K562 (cell line): ENCODE data around the gene HTRA3. TPM values are rescaled to one million over a fixed set of nuclear protein-coding genes. Genes with fewer than 3 reads are reported as not detected.

ENCODE experiments used
- ATAC-seq: fragments of 200-7000 bp; cut with Tn5 transposase; 3 replicates; pipeline ENCODE4 v1.9.1; 2020; ENCODE audit warnings: moderate library complexity
- BruUV-seq: library from RNA; stranded (reverse); fragments of 400-500 nt; replicated peaks from 2 replicates; lab custom pipeline; 2021; lab: Mats Ljungman, UMichigan
- CTCF ChIA-PET: fragments of 300-600 bp; formaldehyde crosslinking; extraction: SDS; loops from one replicate; lab custom pipeline; 2021; ENCODE audit warnings: low intra/inter-chr PET ratio; lab: Yijun Ruan, JAX
- POLR2A ChIA-PET: fragments of 300-600, 350-650 bp; sonication (Branson Sonifier 250); formaldehyde crosslinking; extraction: SDS; loops from one replicate; lab custom pipeline; 2021; ENCODE audit warnings: antibody characterized with exemption, inconsistent platforms; lab: Yijun Ruan, JAX
- DNase-seq, 4 experiments: peaks; one replicate each; pipeline versions ENCODE4 v3.0.0 to v3.0.0-alpha.2; 2011 to 2018; ENCODE audit warnings: low spot score in 3 of 4, mixed read lengths in 3 of 4; ENCODE audit errors: extremely low read depth in 1 of 4
- FAIRE-seq: peaks from 2 replicates; lab custom pipeline; 2011; peaks lifted over from hg19 to GRCh38; lab: Jason Lieb, UNC
- H2AFZ ChIP-seq: 2 replicates; pipeline ENCODE4 v1.6.0; 2011; ENCODE audit warnings: low read depth, low read length, control low read depth, inconsistent platforms
- H3K27ac ChIP-seq: fragments of 200-600 bp; 3 replicates; pipeline ENCODE4 v1.8.0; 2011; ENCODE audit warnings: low read depth, mild to moderate bottlenecking, control low read depth, inconsistent platforms, low read length, moderate library complexity, mixed read lengths; ENCODE audit errors: extremely low read depth
- H3K27me3 ChIP-seq, 2 experiments: fragments of 300-600 bp in 1 of 2; 2 replicates in 1 of 2; 3 replicates in 1 of 2; pipeline versions ENCODE4 v1.6.0 to v1.8.0; 2011; ENCODE audit warnings: inconsistent platforms in 2 of 2, low read length in 2 of 2, mild to moderate bottlenecking in 1 of 2, mixed read lengths in 1 of 2, moderate library complexity in 1 of 2; ENCODE audit not compliant: control insufficient read depth in 2 of 2, insufficient read depth in 2 of 2
- H3K36me3 ChIP-seq: fragments of 300-600 bp; 3 replicates; pipeline ENCODE4 v1.8.0; 2011; ENCODE audit warnings: mild to moderate bottlenecking, low read length, inconsistent platforms; ENCODE audit not compliant: control insufficient read depth, insufficient read depth
- H3K4me1 ChIP-seq, 2 experiments: fragments of 200-600 bp in 1 of 2; replicated peaks in 1 of 2; 2 replicates in 1 of 2; 3 replicates in 1 of 2; pipeline versions ENCODE4 v1.5.1 to v1.8.0; 2011; ENCODE audit warnings: inconsistent platforms in 2 of 2, low read length in 2 of 2, mild to moderate bottlenecking in 1 of 2, mixed read lengths in 1 of 2, moderate library complexity in 1 of 2; ENCODE audit not compliant: control insufficient read depth in 2 of 2, insufficient read depth in 2 of 2
- H3K4me2 ChIP-seq: 2 replicates; pipeline ENCODE4 v1.6.1; 2011; ENCODE audit warnings: low read length, control low read depth, inconsistent platforms, mixed read lengths; ENCODE audit not compliant: insufficient read depth
- H3K4me3 ChIP-seq: fragments of 200-600 bp; sonication (generic), shearing (Covaris generic); 2 replicates; pipeline ENCODE4 v1.5.1; 2016; ENCODE audit warnings: control low read depth, inconsistent platforms
- H3K79me2 ChIP-seq: fragments of 200-600 bp; 3 replicates; pipeline ENCODE4 v1.8.0; 2011; ENCODE audit warnings: low read length, inconsistent platforms; ENCODE audit not compliant: control insufficient read depth, insufficient read depth
- H3K9ac ChIP-seq, 2 experiments: 2 replicates each; pipeline versions ENCODE4 v1.6.0 to v1.6.1; 2011; ENCODE audit warnings: low read depth in 2 of 2, low read length in 2 of 2, control low read depth in 1 of 2, inconsistent platforms in 1 of 2, mild to moderate bottlenecking in 1 of 2, mixed read lengths in 1 of 2; ENCODE audit not compliant: insufficient read depth in 1 of 2
- H3K9me1 ChIP-seq: one replicate; pipeline ENCODE4 v1.6.0; 2011; ENCODE audit warnings: inconsistent platforms, mild to moderate bottlenecking, low read length, moderate library complexity; ENCODE audit not compliant: control insufficient read depth, insufficient read depth
- H3K9me3 ChIP-seq: replicated peaks from 2 replicates; pipeline ENCODE4 v1.5.1; 2011; ENCODE audit warnings: low read depth, low read length, inconsistent platforms; ENCODE audit not compliant: control insufficient read depth, insufficient read depth
- H4K20me1 ChIP-seq: replicated peaks from 2 replicates; pipeline ENCODE4 v1.6.1; 2011; ENCODE audit warnings: low read length, inconsistent platforms, mixed read lengths; ENCODE audit not compliant: control insufficient read depth, insufficient read depth
- ADNP ChIP-seq: fragments of 200-800 bp; sonication (Bioruptor generic); IDR thresholded peaks from 2 replicates; pipeline ENCODE4 v1.6.1; 2016; ENCODE audit warnings: missing genetic modification characterization, missing compliant biosample characterization
- BMI1 ChIP-seq: fragments of 150-350 bp; IDR thresholded peaks from 2 replicates; pipeline ENCODE4 v1.6.1; 2014; ENCODE audit warnings: low read length
- CTCF ChIP-seq, 3 experiments: IDR thresholded peaks in 2 of 3; conservative IDR thresholded peaks in 1 of 3; 2 replicates each; pipeline ENCODE4 v1.5.1; 2011 to 2012; ENCODE audit warnings: low read length in 3 of 3, mild to moderate bottlenecking in 3 of 3, control low read depth in 2 of 3, improper control_type of control experiment in 1 of 3, inconsistent platforms in 1 of 3, low read depth in 1 of 3, mixed read lengths in 1 of 3, moderate library complexity in 1 of 3; ENCODE audit not compliant: insufficient read depth in 2 of 3
- DNMT1 ChIP-seq: fragments of 450-650 bp; IDR thresholded peaks from 2 replicates; pipeline ENCODE4 v1.6.1; 2016; ENCODE audit warnings: antibody characterized with exemption, mild to moderate bottlenecking
- HDAC3 ChIP-seq: fragments of 450-650 bp; IDR thresholded peaks from 2 replicates; pipeline ENCODE4 v1.6.1; 2018; ENCODE audit warnings: borderline replicate concordance, mild to moderate bottlenecking, moderate library complexity; ENCODE audit not compliant: partially characterized antibody
- HSF4 ChIP-seq: fragments of 250-450 bp; sonication (Bioruptor Pico); IDR thresholded peaks from 2 replicates; pipeline ENCODE4 v2.1.2; 2022; ENCODE audit warnings: mild to moderate bottlenecking, moderate library complexity, borderline replicate concordance
- MYNN ChIP-seq, 2 experiments: sonication (generic); formaldehyde crosslinking in 1 of 2; IDR thresholded peaks; 2 replicates each; pipeline versions ENCODE4 v1.5.0 to v1.6.1; 2016 to 2020; ENCODE audit warnings: antibody characterized with exemption in 1 of 2, missing genetic modification reagents in 1 of 2
- NR1H2 ChIP-seq: sonication (generic); formaldehyde crosslinking; IDR thresholded peaks from 2 replicates; pipeline ENCODE4 v1.4.0; 2020; ENCODE audit warnings: mild to moderate bottlenecking, missing genetic modification reagents
- PTBP1 ChIP-seq: fragments of 200-400 bp; formaldehyde crosslinking; IDR thresholded peaks from 2 replicates; pipeline ENCODE4 v1.6.1; 2017; ENCODE audit warnings: low read depth, low read length
- RFX7 ChIP-seq: fragments of 250-450 bp; sonication (Bioruptor Pico); IDR thresholded peaks from 2 replicates; pipeline ENCODE4 v1.5.1; 2021; ENCODE audit warnings: mild to moderate bottlenecking
- U2AF1 ChIP-seq: fragments of 200-400 bp; formaldehyde crosslinking; optimal IDR thresholded peaks from 2 replicates; pipeline ENCODE3; 2017; ENCODE audit warnings: mild to moderate bottlenecking, low read depth, low read length, moderate library complexity
- XRCC4 ChIP-seq: IDR thresholded peaks from one replicate; pipeline ENCODE4 v1.6.1; 2011; ENCODE audit not compliant: insufficient read depth, insufficient read length; ENCODE audit errors: extremely low read depth
- ZNF507 ChIP-seq: conservative IDR thresholded peaks from 2 replicates; pipeline ENCODE4 v1.6.1; 2017; ENCODE audit warnings: missing genetic modification characterization, missing compliant biosample characterization
- WGBS: fragments of 100-300 bp; shearing (Covaris generic); methylation state at CpG from one replicate; pipeline ENCODE4 v1.1.6; 2016; ENCODE audit warnings: low coverage, mixed read lengths; ENCODE audit not compliant: insufficient coverage; ENCODE audit errors: missing lambda C conversion rate; 5-methylcytosine and 5-hydroxymethylcytosine counted together
- in situ Hi-C: fragments of 300-500 bp; cut with MboI; formaldehyde crosslinking; loops from 4 replicates; pipeline ENCODE4 v1.15.0; 2018; ENCODE audit warnings: inconsistent platforms, mixed read lengths
- intact Hi-C: fragments of 100-400 bp; cut with micrococcal nuclease; formaldehyde crosslinking; loops from 2 replicates; pipeline ENCODE4 v1.14.2; 2022
- polyA plus RNA-seq, 8 experiments: library from polyadenylated mRNA; depleted of rRNA in 4 of 8; stranded (reverse) in 5 of 8; unstranded in 3 of 8; fragments of >200 nt; fragmentation: Nextera tagmentation in 2 of 8; fragmentation: Illumina TruSeq in 1 of 8; extraction: Ambion mirVana in 2 of 8; extraction: Trizol in 1 of 8; gene quantifications; 2 replicates each; pipeline versions ENCODE4 v1.2.1 to v1.2.3, GENCODE V29; 2011 to 2014; ENCODE audit warnings: inconsistent platforms in 1 of 8, missing spikeins in 1 of 8
- total RNA-seq, 7 experiments: library from RNA; depleted of rRNA in 6 of 7; stranded (reverse); fragments of >200 nt in 6 of 7; fragmentation: Illumina TruSeq in 2 of 7; extraction: Trizol in 2 of 7; gene quantifications; 2 replicates each; pipeline versions ENCODE4 v1.2.1 to v1.2.3, GENCODE V29; 2011 to 2021; ENCODE audit warnings: low replicate concordance in 1 of 7
- TF ChIP-seq, protein P1 (sequence below): fragments of 450-650 bp; IDR thresholded peaks from 2 replicates; pipeline ENCODE4 v1.7.1; 2018; ENCODE audit warnings: mild to moderate bottlenecking, low read depth; ENCODE audit not compliant: partially characterized antibody
- TF ChIP-seq, protein P2 (sequence below): sonication (generic); formaldehyde crosslinking; IDR thresholded peaks from 2 replicates; pipeline ENCODE4 v1.8.1; 2022; ENCODE audit warnings: missing genetic modification reagents

HTRA3 gene
- total and polyA plus RNA-seq, 9 of the 15 experiments (the other 6 are each of a cell fraction or from before 2014, with no cell fraction given), result 0.04 TPM; not detected in 8

DNA sequence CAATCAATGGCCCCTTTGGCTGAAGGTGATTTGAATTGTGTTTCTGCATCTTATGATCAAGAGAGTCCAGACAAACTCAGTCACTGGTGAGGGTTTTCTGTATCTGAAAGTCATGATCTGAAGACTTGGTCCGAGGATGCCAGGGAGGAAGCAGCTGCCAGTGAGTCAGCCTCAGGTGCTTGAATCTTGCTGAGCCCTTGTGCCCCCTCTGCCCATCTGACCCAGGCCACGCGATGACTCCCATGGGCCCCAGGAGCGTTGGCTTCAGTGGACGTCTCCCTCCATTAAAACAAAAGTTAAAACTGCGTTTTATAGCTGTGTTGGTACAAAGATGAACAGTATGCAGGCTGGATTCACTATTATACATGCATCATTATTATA is 62.0 kb downstream of the HTRA3 start (continued):
- no peak for TF ChIP-seq MYNN (IDR thresholded peaks at IDR 0.05)
- TF ChIP-seq MYNN (CRISPR knock-in tag; IDR thresholded peaks at IDR 0.05), result no peak
- no peak for TF ChIP-seq RFX7 (CRISPR knock-in tag)
- TF ChIP-seq HSF4 (CRISPR knock-in tag), result no peak
- no peak for TF ChIP-seq BMI1
- no peak for TF ChIP-seq XRCC4
- TF ChIP-seq HDAC3, result no peak

GRCh38 chr4:8332038-8332857 is 62.7 kb downstream of the HTRA3 start:
- no peak overlapping the region for H3K27ac ChIP-seq
- FAIRE-seq (no peak), ATAC-seq (no peak), DNase-seq (no peak)
- intact Hi-C loops, result no loop called here
- 5% methylated on average over 12 of the region's 12 CpGs for WGBS
- H4K20me1 ChIP-seq, result 0 out of 2 replicates have a peak, but pooled peaks cover 4% of the 10 kb centered on the region
- H3K79me2 ChIP-seq, result no peaks in the 10 kb centered on the region
- H3K27me3 ChIP-seq, result peaks cover 0 to 39% of the 10 kb centered on the region in 2 experiments; a peak in 2 of 5 replicates
- no peak overlapping the region for H3K4me3 ChIP-seq
- no TSS peak for BruUV-seq
- peaks cover 5 to 6% of the 10 kb centered on the region in 2 experiments; a peak in 3 of 5 replicates for H3K4me1 ChIP-seq
- H2AFZ ChIP-seq, result no peak overlapping the region
- H3K9ac ChIP-seq, result no peak overlapping the region
- H3K9me3 ChIP-seq, result peaks cover 14% of the 10 kb centered on the region
- no peak overlapping the region for H3K4me2 ChIP-seq
- in situ Hi-C loops, result no loop called here
- no peaks in the 10 kb centered on the region for H3K9me1 ChIP-seq
- no peaks in the 10 kb centered on the region for H3K36me3 ChIP-seq
- CTCF ChIA-PET, result no interaction called here
- POLR2A ChIA-PET, result interaction anchor here (0.7 kb wide), 1 partner anchor 20 kb away, joined by 3 read pairs; no protein-coding TSS in a partner anchor
- TF ChIP-seq, protein P1, sequence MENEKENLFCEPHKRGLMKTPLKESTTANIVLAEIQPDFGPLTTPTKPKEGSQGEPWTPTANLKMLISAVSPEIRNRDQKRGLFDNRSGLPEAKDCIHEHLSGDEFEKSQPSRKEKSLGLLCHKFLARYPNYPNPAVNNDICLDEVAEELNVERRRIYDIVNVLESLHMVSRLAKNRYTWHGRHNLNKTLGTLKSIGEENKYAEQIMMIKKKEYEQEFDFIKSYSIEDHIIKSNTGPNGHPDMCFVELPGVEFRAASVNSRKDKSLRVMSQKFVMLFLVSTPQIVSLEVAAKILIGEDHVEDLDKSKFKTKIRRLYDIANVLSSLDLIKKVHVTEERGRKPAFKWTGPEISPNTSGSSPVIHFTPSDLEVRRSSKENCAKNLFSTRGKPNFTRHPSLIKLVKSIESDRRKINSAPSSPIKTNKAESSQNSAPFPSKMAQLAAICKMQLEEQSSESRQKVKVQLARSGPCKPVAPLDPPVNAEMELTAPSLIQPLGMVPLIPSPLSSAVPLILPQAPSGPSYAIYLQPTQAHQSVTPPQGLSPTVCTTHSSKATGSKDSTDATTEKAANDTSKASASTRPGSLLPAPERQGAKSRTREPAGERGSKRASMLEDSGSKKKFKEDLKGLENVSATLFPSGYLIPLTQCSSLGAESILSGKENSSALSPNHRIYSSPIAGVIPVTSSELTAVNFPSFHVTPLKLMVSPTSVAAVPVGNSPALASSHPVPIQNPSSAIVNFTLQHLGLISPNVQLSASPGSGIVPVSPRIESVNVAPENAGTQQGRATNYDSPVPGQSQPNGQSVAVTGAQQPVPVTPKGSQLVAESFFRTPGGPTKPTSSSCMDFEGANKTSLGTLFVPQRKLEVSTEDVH, result no peak
- no peak for TF ChIP-seq PTBP1
- TF ChIP-seq U2AF1, result no peak
- TF ChIP-seq ZNF507 (tag), result no peak
- TF ChIP-seq ADNP (tag), result no peak
- no peak for TF ChIP-seq DNMT1
- TF ChIP-seq NR1H2, result no peak
- no peak for TF ChIP-seq CTCF (IDR thresholded peaks at IDR 0.05 in 2 of 3, conservative IDR thresholded peaks at IDR 0.05 in 1 of 3; ENCODE audit: insufficient read depth in 2 of 3, low read depth in 1 of 3, low read length in 3 of 3)
- TF ChIP-seq, protein P2, sequence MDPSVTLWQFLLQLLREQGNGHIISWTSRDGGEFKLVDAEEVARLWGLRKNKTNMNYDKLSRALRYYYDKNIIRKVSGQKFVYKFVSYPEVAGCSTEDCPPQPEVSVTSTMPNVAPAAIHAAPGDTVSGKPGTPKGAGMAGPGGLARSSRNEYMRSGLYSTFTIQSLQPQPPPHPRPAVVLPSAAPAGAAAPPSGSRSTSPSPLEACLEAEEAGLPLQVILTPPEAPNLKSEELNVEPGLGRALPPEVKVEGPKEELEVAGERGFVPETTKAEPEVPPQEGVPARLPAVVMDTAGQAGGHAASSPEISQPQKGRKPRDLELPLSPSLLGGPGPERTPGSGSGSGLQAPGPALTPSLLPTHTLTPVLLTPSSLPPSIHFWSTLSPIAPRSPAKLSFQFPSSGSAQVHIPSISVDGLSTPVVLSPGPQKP, result no peak
